ENCODE measurements around the gene TLL2. TPM values are rescaled to one million over a fixed set of nuclear protein-coding genes. Genes with fewer than 3 reads are reported as not detected.

TLL2 gene
- total RNA-seq, 1 donor from 2014 or later: 2.1 TPM

- peaks cover 4% of the 10 kb centered on the region for H3K36me3 Mint-ChIP-seq (ENCODE audit: low read depth)
- no peaks in the 10 kb centered on the region for H3K4me1 Mint-ChIP-seq
- no peak for TF ChIP-seq CTCF (conservative IDR thresholded peaks at IDR 0.05)
- H3K27me3 Mint-ChIP-seq (ENCODE audit: low read depth): no peaks in the 10 kb centered on the region
- peaks cover 8% of the 10 kb centered on the region for H3K9me3 Mint-ChIP-seq
- no peak overlapping the region for H3K27ac Mint-ChIP-seq (ENCODE audit: unreplicated experiment)
- H3K4me3 Mint-ChIP-seq: no peak overlapping the region
- DNase-seq (ENCODE audit: low read depth, low spot score): no peak
These were observed 51.0 kb downstream of the TLL2 start for GRCh38 chr10:96462606-96463151.

GRCh38 chr10:96460316-96460715 is 53.4 kb downstream of the TLL2 start:
- Mint-ChIP-seq H3K27me3 (ENCODE audit: low read depth) (no peaks in the 10 kb centered on the region), H3K27ac (ENCODE audit: unreplicated experiment) (no peak overlapping the region), H3K9me3 (peaks cover 8% of the 10 kb centered on the region), H3K36me3 (ENCODE audit: low read depth) (peaks cover 4% of the 10 kb centered on the region), H3K4me3 (no peak overlapping the region), H3K4me1 (no peaks in the 10 kb centered on the region)
- DNase-seq (ENCODE audit: low read depth, low spot score): no peak
- no peak for TF ChIP-seq CTCF (conservative IDR thresholded peaks at IDR 0.05)

GRCh38 chr10:96457341-96457740 is 56.4 kb downstream of the TLL2 start:
- no peak overlapping the region for H3K4me3 Mint-ChIP-seq

GRCh38 chr10:96456296-96456840 is 57.4 kb downstream of the TLL2 start:
- no peak for DNase-seq (ENCODE audit: low read depth, low spot score)
- H3K4me3 Mint-ChIP-seq: no peak overlapping the region
- H3K27me3 Mint-ChIP-seq (ENCODE audit: low read depth): no peaks in the 10 kb centered on the region
- peaks cover 22% of the 10 kb centered on the region for H3K4me1 Mint-ChIP-seq
- TF ChIP-seq CTCF (conservative IDR thresholded peaks at IDR 0.05): no peak
- no peak overlapping the region for H3K27ac Mint-ChIP-seq (ENCODE audit: unreplicated experiment)
- H3K36me3 Mint-ChIP-seq (ENCODE audit: low read depth): peaks cover 4% of the 10 kb centered on the region
- H3K9me3 Mint-ChIP-seq: peaks cover 5% of the 10 kb centered on the region

More at GRCh38 chr10:96457341-96457740, 56.4 kb downstream of the TLL2 start:
- Mint-ChIP-seq H3K36me3 (ENCODE audit: low read depth) (peaks cover 4% of the 10 kb centered on the region), H3K9me3 (peaks cover 8% of the 10 kb centered on the region), H3K27me3 (ENCODE audit: low read depth) (no peaks in the 10 kb centered on the region), H3K27ac (ENCODE audit: unreplicated experiment) (no peak overlapping the region), H3K4me1 (peaks cover 12% of the 10 kb centered on the region)
- TF ChIP-seq CTCF (conservative IDR thresholded peaks at IDR 0.05): no peak
- DNase-seq (ENCODE audit: low read depth, low spot score): no peak

- no peak for TF ChIP-seq CTCF (conservative IDR thresholded peaks at IDR 0.05)
- Mint-ChIP-seq H3K36me3 (ENCODE audit: low read depth) (no peaks in the 10 kb centered on the region), H3K9me3 (no peaks in the 10 kb centered on the region), H3K27me3 (ENCODE audit: low read depth) (no peaks in the 10 kb centered on the region), H3K4me3 (no peak overlapping the region), H3K4me1 (peaks cover 42% of the 10 kb centered on the region), H3K27ac (ENCODE audit: unreplicated experiment) (no peak overlapping the region)
- DNase-seq (ENCODE audit: low read depth, low spot score): no peak
These were observed 59.7 kb downstream of the TLL2 start for GRCh38 chr10:96453856-96454583.
